Activated naive CD4-positive, alpha-beta T cell treated with anti-CD3 and anti-CD28 coated beads for 36 hours (primary cell): ENCODE data around the gene MAGI2. TPM values are rescaled to one million over a fixed set of nuclear protein-coding genes. Genes with fewer than 3 reads are reported as not detected.
"Not testable (repeated sequence)": the region's sequence is repeated elsewhere in the genome, so short reads cannot be mapped to it uniquely, and the experiment has no call there.

Experiments used
- CTCF ChIA-PET: fragments of 350-600 bp; sonication (Branson Sonifier 250); formaldehyde crosslinking; loops from one replicate; lab custom pipeline; 2021; ENCODE audit warnings: antibody characterized with exemption; lab: Charles Lee
- DNase-seq: peaks from one replicate; pipeline ENCODE4 v3.0.0-alpha.2; 2020
- H3K27ac Mint-ChIP-seq: one replicate; pipeline ENCODE4 v1.8.0; 2021; ENCODE audit warnings: mild to moderate bottlenecking, mixed read lengths
- H3K27me3 Mint-ChIP-seq: one replicate; pipeline ENCODE4 v1.8.0; 2021; ENCODE audit warnings: low read depth, mixed read lengths
- H3K36me3 Mint-ChIP-seq: one replicate; pipeline ENCODE4 v1.8.0; 2021; ENCODE audit warnings: low read depth, mixed read lengths
- H3K4me1 Mint-ChIP-seq: one replicate; pipeline ENCODE4 v1.8.0; 2021; ENCODE audit warnings: low read depth, mixed read lengths
- H3K4me3 Mint-ChIP-seq: one replicate; pipeline ENCODE4 v1.8.0; 2021; ENCODE audit warnings: mild to moderate bottlenecking, moderate library complexity, mixed read lengths
- H3K9me3 Mint-ChIP-seq: one replicate; pipeline ENCODE4 v1.8.0; 2021; ENCODE audit warnings: mixed read lengths
- intact Hi-C: fragments of 100-400 bp; cut with micrococcal nuclease; formaldehyde crosslinking; loops from one replicate; pipeline ENCODE4 v1.15.1; 2023
- total RNA-seq, 2 experiments: library from RNA; stranded (reverse); gene quantifications; one replicate each; pipeline ENCODE4 v1.2.3, GENCODE V29; 2021

MAGI2 gene
- total RNA-seq, 2 experiments from 2014 or later: 0.07 to 0.19 TPM

- H3K4me3 Mint-ChIP-seq, intact Hi-C loops, H3K36me3 Mint-ChIP-seq, H3K27ac Mint-ChIP-seq, CTCF ChIA-PET, H3K27me3 Mint-ChIP-seq, H3K9me3 Mint-ChIP-seq, H3K4me1 Mint-ChIP-seq, DNase-seq: not testable (repeated sequence)
These were observed 876.1 kb downstream of the MAGI2 start for GRCh38 chr7:78577174-78577952.

- Mint-ChIP-seq H3K4me3 (no peak overlapping the region), H3K36me3 (no peaks in the 10 kb centered on the region), H3K9me3 (no peaks in the 10 kb centered on the region), H3K4me1 (no peaks in the 10 kb centered on the region), H3K27ac (no peak overlapping the region), H3K27me3 (no peaks in the 10 kb centered on the region)
- DNase-seq: no peak
- intact Hi-C loops: no loop called here
- CTCF ChIA-PET: no interaction called here
These were observed 877.2 kb downstream of the MAGI2 start for GRCh38 chr7:78576236-78576635.

- CTCF ChIA-PET: no interaction called here
- intact Hi-C loops: no loop called here
- no peak for DNase-seq
- Mint-ChIP-seq H3K36me3 (no peaks in the 10 kb centered on the region), H3K27ac (no peak overlapping the region), H3K27me3 (no peaks in the 10 kb centered on the region), H3K9me3 (no peaks in the 10 kb centered on the region), H3K4me1 (no peaks in the 10 kb centered on the region), H3K4me3 (no peak overlapping the region)
These were observed 882.2 kb downstream of the MAGI2 start for GRCh38 chr7:78571292-78571691.

- Mint-ChIP-seq H3K27ac (no peak overlapping the region), H3K27me3 (no peaks in the 10 kb centered on the region), H3K36me3 (no peaks in the 10 kb centered on the region), H3K4me3 (no peak overlapping the region), H3K4me1 (no peaks in the 10 kb centered on the region), H3K9me3 (no peaks in the 10 kb centered on the region)
- DNase-seq: no peak
- CTCF ChIA-PET: no interaction called here
- intact Hi-C loops: no loop called here
These were observed 884.8 kb downstream of the MAGI2 start for GRCh38 chr7:78568690-78569089.

DNA sequence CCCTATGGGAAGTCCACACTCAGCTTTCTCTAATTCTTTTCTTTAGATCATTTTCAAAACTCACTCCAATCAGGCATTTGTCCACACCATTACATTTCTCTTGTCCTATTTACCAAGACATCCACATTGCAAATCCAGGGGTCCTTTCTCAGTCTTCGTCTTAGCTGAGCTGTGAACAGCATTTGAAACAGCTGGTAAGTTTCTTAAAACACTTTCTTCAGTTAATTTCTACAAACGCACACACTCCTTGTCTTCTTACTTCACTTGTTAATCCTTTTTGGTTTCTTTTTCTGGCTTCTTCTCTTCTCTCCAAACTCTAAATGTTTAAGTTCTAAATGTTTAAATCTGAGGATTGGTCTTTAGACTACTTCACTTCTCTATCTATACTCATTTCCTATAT, 885.6 kb downstream of the MAGI2 start:
- H3K9me3 Mint-ChIP-seq: no peaks in the 10 kb centered on the region
- CTCF ChIA-PET: no interaction called here

GRCh38 chr7:78565784-78566183, 887.7 kb downstream of the MAGI2 start:
- Mint-ChIP-seq H3K36me3 (no peaks in the 10 kb centered on the region), H3K4me1 (no peaks in the 10 kb centered on the region), H3K27me3 (no peaks in the 10 kb centered on the region), H3K9me3 (no peaks in the 10 kb centered on the region), H3K4me3 (no peak overlapping the region), H3K27ac (no peak overlapping the region)
- no peak for DNase-seq
- intact Hi-C loops: no loop called here
- CTCF ChIA-PET: no interaction called here

More for the DNA sequence above, 885.6 kb downstream of the MAGI2 start:
- Mint-ChIP-seq H3K4me1 (no peaks in the 10 kb centered on the region), H3K4me3 (no peak overlapping the region), H3K27me3 (no peaks in the 10 kb centered on the region), H3K36me3 (no peaks in the 10 kb centered on the region), H3K27ac (no peak overlapping the region)
- intact Hi-C loops: no loop called here
- no peak for DNase-seq

DNA sequence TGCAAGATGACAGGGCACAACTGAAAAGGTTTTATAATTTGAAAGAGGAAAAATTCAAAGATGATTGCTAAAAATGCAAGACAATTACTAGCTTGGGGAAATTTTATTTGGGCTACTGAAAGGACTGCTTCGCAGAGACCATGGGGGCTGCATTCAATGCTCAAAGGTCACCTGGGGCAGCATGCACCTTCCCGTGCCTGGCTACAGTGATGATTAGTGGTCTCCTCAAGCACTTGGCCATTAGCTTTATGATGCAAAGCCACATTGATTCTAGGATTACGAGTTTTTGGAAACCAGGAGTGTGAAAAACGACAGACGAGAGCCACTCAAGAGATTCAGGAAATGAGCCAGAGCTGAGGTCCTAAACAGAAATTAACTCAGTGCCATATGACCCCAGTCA, 890.3 kb downstream of the MAGI2 start:
- Mint-ChIP-seq H3K36me3 (no peaks in the 10 kb centered on the region), H3K27ac (no peak overlapping the region), H3K4me1 (no peaks in the 10 kb centered on the region), H3K27me3 (no peaks in the 10 kb centered on the region), H3K9me3 (no peaks in the 10 kb centered on the region), H3K4me3 (no peak overlapping the region)
- DNase-seq: no peak
- CTCF ChIA-PET: no interaction called here
- intact Hi-C loops: no loop called here

- no peak for DNase-seq
- Mint-ChIP-seq H3K27me3 (no peaks in the 10 kb centered on the region), H3K4me1 (no peaks in the 10 kb centered on the region), H3K27ac (no peak overlapping the region), H3K36me3 (no peaks in the 10 kb centered on the region), H3K4me3 (no peak overlapping the region), H3K9me3 (no peaks in the 10 kb centered on the region)
- intact Hi-C loops: no loop called here
- CTCF ChIA-PET: no interaction called here
These were observed 891.3 kb downstream of the MAGI2 start for GRCh38 chr7:78562191-78562590.

- Mint-ChIP-seq H3K27me3 (no peaks in the 10 kb centered on the region), H3K4me1 (no peaks in the 10 kb centered on the region), H3K4me3 (no peak overlapping the region), H3K27ac (no peak overlapping the region), H3K9me3 (no peaks in the 10 kb centered on the region), H3K36me3 (no peaks in the 10 kb centered on the region)
- intact Hi-C loops: no loop called here
- no peak for DNase-seq
- CTCF ChIA-PET: no interaction called here
These were observed 894.9 kb downstream of the MAGI2 start for GRCh38 chr7:78558566-78558965.

DNA sequence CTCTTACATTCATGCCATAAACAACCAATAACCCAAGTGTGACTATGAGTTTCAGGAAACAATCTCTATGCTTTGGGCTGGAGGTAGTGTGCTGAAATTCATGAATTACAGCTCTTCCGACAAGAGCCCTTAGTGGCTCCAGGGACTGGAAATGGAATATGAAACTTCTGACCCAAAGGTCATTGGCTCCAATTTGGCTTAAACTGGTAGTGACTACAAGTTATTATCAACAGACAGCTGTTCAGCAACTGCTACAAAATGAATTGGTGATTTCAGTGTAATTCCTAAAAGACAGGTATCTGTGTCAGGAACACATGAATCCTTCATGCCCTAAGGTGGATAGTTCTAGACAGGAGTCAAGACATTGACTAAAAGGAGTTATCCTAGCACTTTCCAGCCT, 909.5 kb downstream of the MAGI2 start:
- H3K27me3 Mint-ChIP-seq: no peaks in the 10 kb centered on the region
- intact Hi-C loops: no loop called here

DNA sequence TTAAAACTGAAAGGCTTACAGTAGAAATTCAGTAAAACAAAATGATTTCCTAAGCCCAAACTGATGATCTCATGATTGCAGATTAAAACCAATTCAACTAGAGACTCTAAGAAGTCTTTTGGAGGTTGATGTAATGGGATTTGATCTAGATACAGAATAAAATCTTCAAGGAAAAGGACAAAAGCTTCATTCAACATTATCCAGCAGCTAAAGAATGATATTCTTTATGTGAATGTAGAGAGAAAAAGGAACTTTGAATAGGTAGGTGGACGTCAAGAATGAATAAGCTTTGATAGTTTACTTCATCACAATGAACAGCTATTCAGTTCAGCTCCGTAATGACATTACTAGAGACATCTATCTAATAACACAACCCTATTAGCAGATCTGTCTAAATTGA, 910.5 kb downstream of the MAGI2 start:
- no peaks in the 10 kb centered on the region for H3K27me3 Mint-ChIP-seq
- no peaks in the 10 kb centered on the region for H3K4me1 Mint-ChIP-seq
- DNase-seq: no peak
- no peaks in the 10 kb centered on the region for H3K36me3 Mint-ChIP-seq
- CTCF ChIA-PET: no interaction called here
- H3K9me3 Mint-ChIP-seq: peaks cover 2% of the 10 kb centered on the region
- H3K27ac Mint-ChIP-seq: no peak overlapping the region
- intact Hi-C loops: no loop called here
- H3K4me3 Mint-ChIP-seq: no peak overlapping the region

More for the DNA sequence above, 909.5 kb downstream of the MAGI2 start:
- Mint-ChIP-seq H3K27ac (no peak overlapping the region), H3K4me1 (no peaks in the 10 kb centered on the region), H3K4me3 (no peak overlapping the region), H3K36me3 (no peaks in the 10 kb centered on the region), H3K9me3 (no peaks in the 10 kb centered on the region)
- DNase-seq: no peak
- CTCF ChIA-PET: no interaction called here

DNA sequence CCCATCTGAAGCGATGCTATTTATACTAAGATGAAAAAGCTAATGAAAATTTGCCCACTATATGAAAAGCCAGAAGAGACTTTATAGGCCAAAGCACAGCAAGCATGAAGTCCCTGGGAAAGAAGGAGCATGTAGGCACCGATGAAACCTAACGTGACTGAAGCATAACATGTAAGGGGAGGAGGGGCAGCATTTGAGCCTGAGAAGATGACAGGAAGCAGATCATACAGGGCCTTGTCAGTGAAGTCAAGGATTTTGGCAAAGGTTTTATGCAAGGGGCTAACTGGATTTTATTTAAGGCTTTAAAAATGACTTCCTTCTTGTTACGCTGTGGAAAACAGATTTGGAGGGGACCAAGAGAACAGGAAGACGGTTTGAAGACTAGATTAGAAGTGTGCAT, 910.9 kb downstream of the MAGI2 start:
- H3K27ac Mint-ChIP-seq: no peak overlapping the region
- CTCF ChIA-PET: no interaction called here
- no peaks in the 10 kb centered on the region for H3K36me3 Mint-ChIP-seq
- no peak overlapping the region for H3K4me3 Mint-ChIP-seq
- H3K27me3 Mint-ChIP-seq: no peaks in the 10 kb centered on the region
- no peaks in the 10 kb centered on the region for H3K4me1 Mint-ChIP-seq
- DNase-seq: no peak
- peaks cover 2% of the 10 kb centered on the region for H3K9me3 Mint-ChIP-seq
- intact Hi-C loops: no loop called here

GRCh38 chr7:78539825-78540224, 913.6 kb downstream of the MAGI2 start:
- Mint-ChIP-seq H3K36me3 (no peaks in the 10 kb centered on the region), H3K27ac (no peak overlapping the region), H3K9me3 (peaks cover 6% of the 10 kb centered on the region), H3K4me3 (no peak overlapping the region), H3K27me3 (no peaks in the 10 kb centered on the region), H3K4me1 (no peaks in the 10 kb centered on the region)
- CTCF ChIA-PET: no interaction called here
- intact Hi-C loops: no loop called here
- DNase-seq: no peak
